Measurements from ENCODE around the gene GHR.

GHR gene

GRCh38 chr5:42423285-42424165, at the start of gene GHR:
Gene GHR (plus strand): TSS chr5:42423439. CDS start chr5:42565875, 142,436 bp downstream.
- peak; percentile 83 for DNase-seq

- DNase-seq = no peak
These were observed 48.5 kb upstream of the GHR start for GRCh38 chr5:42374679-42375273.

DNA sequence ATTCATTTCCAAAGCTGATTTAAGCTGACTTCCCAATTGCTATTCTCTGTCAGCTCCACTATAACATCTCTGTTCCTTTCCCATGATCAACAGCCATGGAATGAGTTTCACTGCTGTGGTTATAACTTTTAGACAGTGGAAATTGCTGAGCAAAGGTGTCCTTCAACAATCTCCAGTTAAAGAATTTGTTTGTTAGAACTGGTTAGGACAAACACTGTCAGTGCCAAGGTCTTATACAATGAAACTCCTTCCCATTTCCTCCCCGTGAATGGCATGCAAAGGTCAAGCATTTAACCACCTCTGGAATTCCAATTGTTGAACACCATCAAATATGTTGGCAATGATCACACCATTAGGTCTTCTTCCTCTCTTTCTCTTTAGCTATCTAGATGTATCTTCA, 45.7 kb upstream of the GHR start:
- DNase-seq = no peak

DNA sequence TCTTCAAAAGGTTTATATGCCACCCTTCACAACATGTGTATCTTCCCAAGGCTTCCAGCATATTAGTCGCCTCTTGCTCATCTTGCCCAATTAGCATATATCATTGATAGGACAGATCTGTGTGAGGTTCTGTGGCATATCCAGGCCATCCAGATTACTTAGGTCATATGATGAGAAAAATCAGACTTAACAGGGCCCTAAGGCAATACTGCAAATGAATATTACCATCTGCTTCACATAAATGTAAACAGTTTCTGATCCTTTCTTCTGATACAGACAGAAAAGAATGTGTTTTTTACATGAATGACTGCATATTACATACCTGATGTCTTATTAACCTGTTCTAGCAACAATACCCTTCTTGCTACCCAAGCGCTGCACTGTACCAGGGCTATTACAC, 41.3 kb upstream of the GHR start:
- DNase-seq = no peak

- DNase-seq = no peak
These were observed 35.7 kb upstream of the GHR start for GRCh38 chr5:42387563-42387962.

DNA sequence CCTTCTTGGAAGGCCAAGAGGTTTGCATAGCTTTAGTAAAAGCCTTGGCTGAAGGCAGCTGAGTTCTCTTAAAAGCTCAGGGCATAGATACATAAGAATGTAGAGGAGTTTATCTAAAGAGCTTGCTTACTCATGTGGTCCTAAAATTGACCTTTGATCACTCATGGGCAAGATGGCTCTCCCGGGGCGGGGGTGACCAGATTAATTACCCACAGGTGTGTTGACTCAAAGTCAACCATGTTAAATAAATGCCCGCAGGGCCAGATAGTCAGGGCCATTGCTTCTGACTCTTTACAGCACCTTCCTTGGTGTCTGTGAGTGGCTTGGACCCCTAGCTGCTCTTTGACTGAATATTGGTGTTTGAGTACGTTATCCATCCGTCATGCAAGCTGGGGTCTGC, 33.1 kb upstream of the GHR start:
- DNase-seq = no peak

DNA sequence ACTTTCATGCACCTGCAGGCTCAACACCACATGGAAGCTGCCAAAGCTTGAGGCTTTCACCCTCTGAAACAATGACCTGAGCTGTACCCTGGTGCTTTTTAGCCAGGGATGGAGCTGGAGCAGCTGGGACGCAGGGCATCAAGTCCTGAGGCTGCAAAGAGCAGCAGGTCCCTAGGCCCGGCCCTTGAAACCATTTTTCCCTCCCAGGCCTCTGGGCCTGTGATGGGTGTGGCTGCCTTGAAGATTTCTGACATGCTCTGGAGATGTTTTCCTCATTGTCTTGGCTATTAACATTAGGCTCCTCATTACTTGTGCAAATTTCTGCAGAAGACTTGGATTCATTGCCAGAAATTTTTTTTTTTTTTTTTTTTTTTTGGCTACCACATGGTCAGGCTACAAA, 30.3 kb upstream of the GHR start:
- DNase-seq = no peak

DNA sequence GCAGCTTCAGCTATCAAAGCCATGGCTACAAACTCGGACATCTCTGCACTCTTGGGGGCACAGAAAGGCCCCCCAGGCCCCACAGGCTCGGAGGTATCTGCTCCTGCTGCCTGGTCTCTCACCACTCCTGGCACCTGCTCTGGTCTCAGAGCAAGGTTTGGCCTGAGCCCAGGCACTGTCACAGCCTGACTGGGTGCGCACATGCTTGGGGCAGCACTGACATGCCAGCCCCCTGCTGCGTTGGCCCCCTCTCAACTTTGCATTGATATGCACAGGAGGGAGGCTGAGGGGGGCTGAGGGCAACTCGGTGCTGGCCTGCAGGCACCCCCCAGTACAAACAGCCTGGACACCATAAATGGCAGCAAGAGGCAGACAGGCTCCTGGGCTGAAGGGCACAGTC, 27.1 kb upstream of the GHR start:
- no peak for DNase-seq

- no peak for DNase-seq
These were observed 26.0 kb upstream of the GHR start for GRCh38 chr5:42397267-42397666.

DNA sequence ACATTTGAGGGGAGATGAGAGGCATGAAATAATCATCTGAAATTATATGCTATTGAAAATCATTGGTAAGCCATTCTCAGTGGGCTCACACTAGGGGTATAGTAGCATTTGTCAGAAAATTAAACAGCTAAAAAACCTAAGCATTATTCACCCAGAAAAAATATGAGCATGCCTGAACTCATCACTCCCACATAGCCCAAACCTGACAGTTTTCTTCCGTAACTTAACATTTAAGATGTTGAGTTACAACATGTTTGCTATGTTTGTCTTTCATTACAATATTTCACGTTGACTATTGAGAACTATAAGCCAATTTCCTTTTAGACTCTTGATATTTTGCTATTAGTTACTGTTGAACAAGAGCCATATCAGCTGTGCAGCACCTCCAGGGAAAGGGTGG, 23.5 kb upstream of the GHR start:
- no peak for DNase-seq

GRCh38 chr5:42400474-42400873, 22.8 kb upstream of the GHR start:
- no peak for DNase-seq

DNA sequence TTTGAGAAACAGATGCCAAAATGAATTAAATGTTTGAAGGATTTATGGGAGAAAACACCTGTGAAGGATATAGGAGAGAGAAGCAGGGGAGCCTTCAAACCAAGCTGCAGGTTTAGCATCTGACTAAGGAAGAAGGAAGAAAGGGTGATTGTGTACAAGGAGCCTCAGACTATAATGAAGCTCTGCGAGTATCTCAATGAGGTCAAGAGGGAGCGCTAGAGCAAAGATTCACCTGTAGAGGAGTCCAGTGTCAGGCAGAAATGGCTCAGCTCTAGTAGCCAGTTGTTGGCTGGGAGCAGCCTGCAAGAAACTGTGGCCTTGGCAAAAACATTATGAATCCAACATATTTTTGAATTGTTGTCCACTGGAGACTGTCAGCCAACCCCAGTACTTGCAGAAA, 20.0 kb upstream of the GHR start:
- DNase-seq = no peak

- DNase-seq = no peak
These were observed 18.9 kb upstream of the GHR start for GRCh38 chr5:42404366-42404765.

DNA sequence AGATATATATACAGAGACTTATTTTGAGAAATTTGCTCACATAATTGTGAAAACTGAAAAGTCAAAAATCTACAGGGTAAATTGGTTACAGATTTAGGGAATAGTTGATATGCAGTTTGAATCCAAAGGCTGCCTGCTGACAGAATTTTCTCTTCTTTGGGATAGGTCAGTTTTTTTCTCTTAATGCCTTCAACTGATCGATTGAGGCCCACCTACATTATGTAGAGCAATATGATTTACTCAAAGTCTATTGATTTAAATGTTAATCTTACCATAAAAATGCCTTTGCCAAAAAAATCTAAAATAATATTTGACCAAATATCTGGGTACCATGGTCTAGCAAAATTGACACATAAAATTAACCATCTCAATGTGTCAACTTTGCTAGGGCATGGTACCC, 3.9 kb upstream of the GHR start:
- no peak for DNase-seq

DNA sequence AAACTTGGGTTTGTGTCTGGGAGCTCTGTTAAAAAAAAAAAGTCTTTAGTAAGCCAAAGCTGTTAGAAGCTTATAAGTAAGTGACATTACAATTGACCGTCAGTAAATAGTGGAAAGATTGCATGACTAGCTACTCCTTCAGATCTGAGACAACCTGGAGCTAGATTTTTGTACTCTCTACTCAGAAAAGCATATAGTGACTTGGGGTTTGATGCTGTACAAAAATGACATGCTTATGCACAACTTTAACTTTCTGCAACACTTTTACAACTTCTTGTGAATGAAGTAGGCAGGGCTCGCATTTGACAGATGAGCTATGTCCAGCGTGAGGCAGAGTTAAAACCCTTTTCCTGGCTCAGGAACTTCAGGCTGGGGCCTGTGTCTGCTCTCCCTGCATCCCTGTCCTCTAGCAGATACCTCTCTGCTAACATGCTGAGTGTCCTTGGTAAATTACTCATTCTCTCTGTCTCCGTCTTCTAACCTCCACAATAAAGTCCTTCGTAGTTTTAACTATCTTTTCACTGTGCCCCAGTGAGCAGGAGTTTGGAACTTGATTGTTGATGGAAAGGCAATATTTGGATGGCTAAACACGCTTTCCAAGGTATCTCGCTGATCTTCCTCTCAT, 471 bp upstream of the GHR start:
- no peak for DNase-seq

GRCh38 chr5:42426016-42426415, 2.8 kb downstream of the GHR start:
- no peak for DNase-seq

- DNase-seq = no peak
These were observed 6.5 kb downstream of the GHR start for GRCh38 chr5:42429694-42430093.

GRCh38 chr5:42434047-42434724, 10.9 kb downstream of the GHR start:
- no peak for DNase-seq

GRCh38 chr5:42436051-42436450, 12.8 kb downstream of the GHR start:
- DNase-seq = no peak

GRCh38 chr5:42454216-42454995, 31.2 kb downstream of the GHR start:
- no peak for DNase-seq

DNA sequence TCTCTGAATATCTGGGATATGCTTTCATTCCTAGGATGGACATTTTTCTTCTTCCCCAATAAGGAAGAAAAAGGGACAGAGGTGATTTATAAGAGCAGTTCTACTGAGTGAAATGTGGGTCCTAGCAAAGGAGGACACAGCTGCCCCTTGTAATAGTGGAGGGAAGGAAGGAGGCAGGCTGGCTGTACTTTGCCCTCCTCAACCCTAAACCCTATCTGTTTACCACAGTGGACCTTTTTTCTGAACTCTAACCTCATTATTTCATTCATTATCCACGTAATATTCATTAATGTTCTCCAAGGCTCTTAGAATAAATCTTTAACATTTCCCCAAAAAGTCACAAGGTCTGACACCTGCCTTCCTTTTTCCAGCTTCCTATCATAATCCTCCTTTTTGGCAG, 37.8 kb downstream of the GHR start:
- no peak for DNase-seq

DNA sequence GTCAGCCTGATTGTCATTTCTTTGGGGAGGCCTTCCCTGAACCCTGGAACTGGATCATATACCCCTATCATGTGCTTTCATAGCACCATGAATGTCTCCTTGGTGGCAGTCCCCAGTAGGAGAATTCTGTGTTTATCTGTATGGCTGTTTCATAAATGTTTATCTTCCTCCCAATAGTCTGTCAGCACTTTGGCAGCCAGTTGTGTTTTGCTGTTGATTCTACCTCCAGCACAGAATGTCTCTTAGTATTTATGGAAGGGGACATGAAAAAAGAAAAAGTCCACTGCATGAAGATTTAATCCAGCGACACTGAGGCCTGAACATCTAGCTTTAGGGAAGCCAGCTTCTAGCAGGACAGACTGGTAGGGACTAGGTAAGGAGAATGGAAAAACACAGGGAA, 38.3 kb downstream of the GHR start:
- DNase-seq = no peak

- no peak for DNase-seq
These were observed 38.8 kb downstream of the GHR start for GRCh38 chr5:42462083-42462482.

Measured in T1000 (cell line).